CD8-positive, alpha-beta memory T cell (primary cell): Measurements from ENCODE around the gene AGBL5. TPM values are rescaled to one million over a fixed set of nuclear protein-coding genes. Genes with fewer than 3 reads are reported as not detected.
A peak's percentile ranks its signal among the peaks of the same experiment; 100 is the strongest.

Experiments
- CTCF ChIA-PET: fragments of 350-600 bp; sonication (Branson Sonifier 250); formaldehyde crosslinking; loops from one replicate; lab custom pipeline; 2021; ENCODE audit warnings: antibody characterized with exemption; lab: Charles Lee
- POLR2A ChIA-PET: fragments of 350-600 bp; sonication (Branson Sonifier 250); formaldehyde crosslinking; loops from one replicate; lab custom pipeline; 2021; ENCODE audit warnings: antibody characterized with exemption; lab: Charles Lee
- DNase-seq, 5 donors: peaks; one replicate each; pipeline versions ENCODE4 v3.0.0 to v3.0.0-alpha.2; 2020 to 2022; ENCODE audit warnings: mixed read lengths in 1 of 5
- H3K27ac ChIP-seq: one replicate; pipeline ENCODE4 v1.7.0; 2013; ENCODE audit warnings: low read depth, mild to moderate bottlenecking, low read length, moderate library complexity
- H3K27me3 ChIP-seq: 2 replicates; pipeline ENCODE4 v1.7.0; 2013; ENCODE audit warnings: low read length, mild to moderate bottlenecking; ENCODE audit not compliant: insufficient read depth, poor library complexity, severe bottlenecking
- H3K36me3 ChIP-seq: 2 replicates; pipeline ENCODE4 v1.7.0; 2013; ENCODE audit warnings: mild to moderate bottlenecking, low read length, moderate library complexity; ENCODE audit not compliant: insufficient read depth
- H3K4me1 ChIP-seq: 2 replicates; pipeline ENCODE4 v1.7.0; 2013; ENCODE audit warnings: mild to moderate bottlenecking, low read length, moderate library complexity; ENCODE audit not compliant: insufficient read depth
- H3K4me3 ChIP-seq: 2 replicates; pipeline ENCODE4 v1.7.0; 2013; ENCODE audit warnings: mild to moderate bottlenecking, low read length
- H3K9me3 ChIP-seq: 2 replicates; pipeline ENCODE4 v1.7.0; 2013; ENCODE audit warnings: mild to moderate bottlenecking, low read length
- H3K27ac Mint-ChIP-seq, 8 donors: one replicate each; pipeline ENCODE4 v1.8.0; 2020 to 2021; ENCODE audit warnings: mixed read lengths in 8 of 8, mild to moderate bottlenecking in 6 of 8, inconsistent platforms in 3 of 8, moderate library complexity in 3 of 8
- H3K27me3 Mint-ChIP-seq, 2 donors: one replicate each; pipeline ENCODE4 v1.8.0; 2020 to 2021; ENCODE audit warnings: mixed read lengths in 2 of 2, mild to moderate bottlenecking in 1 of 2, moderate library complexity in 1 of 2
- H3K36me3 Mint-ChIP-seq, 3 donors: one replicate each; pipeline ENCODE4 v1.8.0; 2020 to 2021; ENCODE audit warnings: mixed read lengths in 3 of 3, inconsistent platforms in 1 of 3, mild to moderate bottlenecking in 1 of 3
- H3K4me1 Mint-ChIP-seq, 3 donors: one replicate each; pipeline ENCODE4 v1.8.0; 2020 to 2021; ENCODE audit warnings: mixed read lengths in 3 of 3, inconsistent platforms in 1 of 3, mild to moderate bottlenecking in 1 of 3
- H3K4me3 Mint-ChIP-seq, 7 donors: one replicate each; pipeline ENCODE4 v1.8.0; 2020 to 2021; ENCODE audit warnings: mixed read lengths in 7 of 7, mild to moderate bottlenecking in 6 of 7, moderate library complexity in 4 of 7, inconsistent platforms in 2 of 7
- H3K9me3 Mint-ChIP-seq, 5 donors: one replicate each; pipeline ENCODE4 v1.8.0; 2020 to 2022; ENCODE audit warnings: mixed read lengths in 5 of 5, mild to moderate bottlenecking in 3 of 5, moderate library complexity in 2 of 5, inconsistent platforms in 1 of 5
- polyA plus RNA-seq: library from polyadenylated mRNA; unstranded; fragments of 300-500 nt; fragmentation: Illumina TruSeq; gene quantifications from one replicate; pipeline ENCODE4 v1.2.3, GENCODE V29; 2021
- total RNA-seq, 2 experiments: library from RNA; stranded (reverse); gene quantifications; one replicate each; pipeline ENCODE4 v1.2.3, GENCODE V29; 2021

AGBL5 gene
- total and polyA plus RNA-seq, 3 experiments from 2014 or later = 11.5 to 17.3 (median 16.0) TPM

GRCh38 chr2:27080603-27080936 lies 29.1 kb downstream of the AGBL5 start:
- DNase-seq = no peak
- H3K27ac ChIP-seq = no peak overlapping the region
- no peaks in the 10 kb centered on the region for H3K9me3 ChIP-seq
- Mint-ChIP-seq H3K4me3 (peak overlapping the region in 3 of 7 donors; percentile 54 to 91 (median 62)), H3K36me3 (no peaks in the 10 kb centered on the region), H3K4me1 (peaks cover 27 to 33% (median 27%) of the 10 kb centered on the region in 3 donors), H3K27me3 (peaks cover 0 to 2% of the 10 kb centered on the region in 2 donors), H3K27ac (peak overlapping the region in 7 of 8 donors; percentile 69 to 99 (median 97)), H3K9me3 (no peaks in the 10 kb centered on the region)
- ChIA-PET POLR2A (interaction anchor here (0.6 to 4.2 kb wide), 7 partner anchors 8 to 201 kb away, joined by 3 to 37 read pairs (median 4); partner anchors contain the start of genes AGBL5 and OST4), CTCF (interaction anchor here (1.3 to 2.6 kb wide), 4 partner anchors 8 to 48 kb away, joined by 7 to 14 read pairs (median 8); partner anchors contain the start of genes AGBL5, OST4 and TMEM214)
- H3K27me3 ChIP-seq = no peaks in the 10 kb centered on the region
- H3K36me3 ChIP-seq = no peaks in the 10 kb centered on the region
- H3K4me1 ChIP-seq = peaks cover 39% of the 10 kb centered on the region
- no peak overlapping the region for H3K4me3 ChIP-seq

- POLR2A ChIA-PET = interaction anchor here (0.5 to 4.2 kb wide), 6 partner anchors 10 to 272 kb away, joined by 3 to 37 read pairs (median 4); partner anchors contain the start of genes AGBL5, ATRAID, OST4 and SLC5A6
- Mint-ChIP-seq H3K9me3 (no peaks in the 10 kb centered on the region), H3K36me3 (no peaks in the 10 kb centered on the region), H3K27me3 (peaks cover 0 to 2% of the 10 kb centered on the region in 2 donors), H3K27ac (peak overlapping the region in 1 of 8 donors; percentile 69), H3K4me1 (peaks cover 19 to 27% (median 27%) of the 10 kb centered on the region in 3 donors), H3K4me3 (peak overlapping the region in 3 of 7 donors; percentile 9 to 91 (median 87))
- Histone ChIP-seq H3K27ac (peak overlapping the region; percentile 68), H3K9me3 (no peaks in the 10 kb centered on the region), H3K36me3 (no peaks in the 10 kb centered on the region), H3K4me1 (peaks cover 37% of the 10 kb centered on the region), H3K4me3 (peak overlapping the region; percentile 65), H3K27me3 (no peaks in the 10 kb centered on the region)
- DNase-seq = no peak
- CTCF ChIA-PET = interaction anchor here (1.3 to 2.6 kb wide), 6 partner anchors 9 to 49 kb away, joined by 3 to 14 read pairs (median 7); partner anchors contain the start of genes AGBL5, OST4 and TMEM214
These were observed 30.7 kb downstream of the AGBL5 start for GRCh38 chr2:27081984-27082772.

DNA sequence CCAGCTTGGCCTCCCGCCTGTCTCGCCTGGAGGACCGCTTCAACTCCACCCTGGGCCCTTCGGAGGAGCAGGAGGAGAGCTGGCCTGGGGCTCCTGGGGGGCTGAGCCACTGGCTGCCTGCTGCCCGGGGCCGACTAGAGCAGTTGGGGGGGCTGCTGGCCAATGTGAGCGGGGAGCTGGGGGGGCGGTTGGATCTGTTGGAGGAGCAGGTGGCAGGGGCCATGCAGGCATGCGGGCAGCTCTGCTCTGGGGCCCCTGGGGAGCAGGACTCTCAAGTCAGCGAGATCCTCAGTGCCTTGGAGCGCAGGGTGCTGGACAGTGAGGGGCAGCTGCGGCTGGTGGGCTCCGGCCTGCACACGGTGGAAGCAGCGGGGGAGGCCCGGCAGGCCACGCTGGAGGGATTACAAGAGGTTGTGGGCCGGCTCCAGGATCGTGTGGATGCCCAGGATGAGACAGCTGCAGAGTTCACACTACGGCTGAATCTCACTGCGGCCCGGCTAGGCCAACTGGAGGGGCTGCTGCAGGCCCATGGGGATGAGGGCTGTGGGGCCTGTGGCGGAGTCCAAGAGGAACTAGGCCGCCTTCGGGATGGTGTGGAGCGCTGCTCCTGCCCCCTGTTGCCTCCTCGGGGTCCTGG lies 31.4 kb downstream of the AGBL5 start:
- POLR2A ChIA-PET = interaction anchor here (0.5 to 4.2 kb wide), 4 partner anchors 11 to 129 kb away, joined by 3 to 37 read pairs (median 14); partner anchors contain the start of genes AGBL5, ATRAID, OST4 and SLC5A6
- H3K4me3 Mint-ChIP-seq = no peak overlapping the region
- DNase-seq = no peak
- no peaks in the 10 kb centered on the region for H3K36me3 Mint-ChIP-seq
- Histone ChIP-seq H3K27ac (no peak overlapping the region), H3K27me3 (no peaks in the 10 kb centered on the region), H3K4me3 (no peak overlapping the region), H3K4me1 (peaks cover 42% of the 10 kb centered on the region), H3K36me3 (no peaks in the 10 kb centered on the region), H3K9me3 (no peaks in the 10 kb centered on the region)
- H3K4me1 Mint-ChIP-seq = peaks cover 26 to 34% (median 31%) of the 10 kb centered on the region in 3 donors
- H3K9me3 Mint-ChIP-seq = no peaks in the 10 kb centered on the region
- no peak overlapping the region for H3K27ac Mint-ChIP-seq
- CTCF ChIA-PET = interaction anchor here (1.2 to 2.8 kb wide), 4 partner anchors 11 to 121 kb away, joined by 3 to 15 read pairs (median 3); partner anchors contain the start of genes AGBL5 and OST4
- H3K27me3 Mint-ChIP-seq = peaks cover 0 to 1% of the 10 kb centered on the region in 2 donors

- no peaks in the 10 kb centered on the region for H3K27me3 ChIP-seq
- peaks cover 42% of the 10 kb centered on the region for H3K4me1 ChIP-seq
- Mint-ChIP-seq H3K27ac (peak overlapping the region in 3 of 8 donors; percentile 12 to 68 (median 17)), H3K36me3 (no peaks in the 10 kb centered on the region), H3K9me3 (no peaks in the 10 kb centered on the region), H3K4me1 (peaks cover 26 to 34% (median 32%) of the 10 kb centered on the region in 3 donors), H3K4me3 (peak overlapping the region in 3 of 7 donors; percentile 38 to 82 (median 76)), H3K27me3 (no peaks in the 10 kb centered on the region)
- no peak overlapping the region for H3K27ac ChIP-seq
- DNase-seq = no peak
- no peak overlapping the region for H3K4me3 ChIP-seq
- H3K9me3 ChIP-seq = no peaks in the 10 kb centered on the region
- no peaks in the 10 kb centered on the region for H3K36me3 ChIP-seq
- ChIA-PET CTCF (interaction anchor here (1.0 to 2.8 kb wide), 5 partner anchors 12 to 122 kb away, joined by 3 to 15 read pairs (median 3); partner anchors contain the start of genes AGBL5 and OST4), POLR2A (interaction anchor here (1.1 to 4.2 kb wide), 4 partner anchors 12 to 128 kb away, joined by 3 to 37 read pairs (median 24); partner anchors contain the start of genes AGBL5, ATRAID, OST4 and SLC5A6)
These were observed 32.2 kb downstream of the AGBL5 start for GRCh38 chr2:27083410-27084296.

DNA sequence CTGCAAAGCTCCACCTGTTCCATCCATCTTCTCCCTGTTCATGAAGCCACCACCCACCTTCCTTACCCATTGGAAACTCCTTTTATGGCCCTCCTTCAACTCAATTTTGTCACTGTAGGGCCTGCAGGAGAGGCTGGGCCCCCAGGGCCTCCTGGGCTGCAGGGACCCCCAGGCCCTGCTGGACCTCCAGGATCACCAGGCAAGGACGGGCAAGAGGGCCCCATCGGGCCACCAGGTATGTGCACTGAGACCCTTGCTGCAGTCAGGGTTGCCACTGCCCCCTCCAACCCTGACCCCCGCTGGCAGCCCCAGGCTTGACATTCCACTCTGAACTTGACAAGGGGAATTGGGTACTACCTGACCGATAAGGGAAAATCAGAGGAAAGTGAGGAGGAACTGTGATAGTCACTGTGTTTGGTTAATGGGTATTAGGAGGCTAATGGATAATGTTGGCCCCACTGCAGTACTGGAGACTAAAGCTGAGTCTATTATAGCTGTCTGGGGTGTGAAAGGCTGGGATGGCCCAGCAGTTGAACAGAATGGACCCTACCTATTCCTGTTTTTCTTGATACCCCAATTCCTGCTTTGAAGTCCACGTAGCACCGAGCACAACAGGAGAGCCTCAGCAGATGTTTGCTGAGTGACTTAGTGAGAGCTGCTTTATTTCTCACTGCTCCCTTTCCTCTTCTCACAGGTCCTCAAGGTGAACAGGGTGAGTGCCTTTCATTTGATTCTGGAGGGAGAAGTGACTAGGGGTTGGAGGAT lies 33.0 kb downstream of the AGBL5 start:
- peaks cover 42% of the 10 kb centered on the region for H3K4me1 ChIP-seq

GRCh38 chr2:27085062-27085672 lies 33.7 kb downstream of the AGBL5 start:
- Mint-ChIP-seq H3K27me3 (no peaks in the 10 kb centered on the region), H3K4me3 (peak overlapping the region; percentile 58 to 94 (median 76)), H3K27ac (peak overlapping the region; percentile 8 to 87 (median 64)), H3K36me3 (no peaks in the 10 kb centered on the region), H3K4me1 (peaks cover 26 to 33% (median 32%) of the 10 kb centered on the region in 3 donors), H3K9me3 (no peaks in the 10 kb centered on the region)
- DNase-seq = no peak
- POLR2A ChIA-PET = interaction anchor here (1.2 to 3.8 kb wide), 3 partner anchors 10 to 34 kb away, joined by 4 to 24 read pairs (median 6); partner anchors contain the start of genes AGBL5 and OST4
- H3K4me3 ChIP-seq = peak overlapping the region; percentile 60
- peak overlapping the region; percentile 75 for H3K27ac ChIP-seq
- no peaks in the 10 kb centered on the region for H3K36me3 ChIP-seq
- CTCF ChIA-PET = interaction anchor here (1.0 to 3.8 kb wide), 4 partner anchors 16 to 208 kb away, joined by 3 to 16 read pairs (median 9); partner anchors contain the start of gene AGBL5
- peaks cover 42% of the 10 kb centered on the region for H3K4me1 ChIP-seq
- H3K27me3 ChIP-seq = no peaks in the 10 kb centered on the region
- no peaks in the 10 kb centered on the region for H3K9me3 ChIP-seq

More for the DNA sequence above, 33.0 kb downstream of the AGBL5 start:
- no peak overlapping the region for H3K27ac ChIP-seq
- peak overlapping the region; percentile 20 to 82 (median 67) for H3K4me3 Mint-ChIP-seq
- H3K36me3 ChIP-seq = no peaks in the 10 kb centered on the region
- no peaks in the 10 kb centered on the region for H3K36me3 Mint-ChIP-seq
- no peak overlapping the region for H3K4me3 ChIP-seq
- peaks cover 26 to 34% (median 33%) of the 10 kb centered on the region in 3 donors for H3K4me1 Mint-ChIP-seq
- no peaks in the 10 kb centered on the region for H3K27me3 Mint-ChIP-seq
- CTCF ChIA-PET = interaction anchor here (1.0 to 2.8 kb wide), 2 partner anchors 29 to 33 kb away, joined by 3 to 15 read pairs; partner anchors contain the start of gene AGBL5
- no peak for DNase-seq
- H3K27ac Mint-ChIP-seq = peak overlapping the region in 4 of 8 donors; percentile 12 to 71 (median 42)
- no peaks in the 10 kb centered on the region for H3K27me3 ChIP-seq
- no peaks in the 10 kb centered on the region for H3K9me3 Mint-ChIP-seq
- POLR2A ChIA-PET = interaction anchor here (1.2 to 4.2 kb wide), 3 partner anchors 12 to 33 kb away, joined by 4 to 37 read pairs (median 24); partner anchors contain the start of genes AGBL5 and OST4
- no peaks in the 10 kb centered on the region for H3K9me3 ChIP-seq
